Upper lobe of right lung (tissue), 1 donor: ENCODE measurements around the gene ZNF32. TPM values are rescaled to one million over a fixed set of nuclear protein-coding genes. Genes with fewer than 3 reads are reported as not detected.
A peak's percentile ranks its signal among the peaks of the same experiment; 100 is the strongest.

Source experiments
- ATAC-seq: fragments of 200-7000 bp; cut with Tn5 transposase; one replicate; pipeline ENCODE4 v1.9.1; 2020; ENCODE audit warnings: mild to moderate bottlenecking, moderate library complexity
- DNase-seq: peaks from one replicate; pipeline ENCODE4 v3.0.0-alpha.2; 2020
- H3K27ac ChIP-seq: fragments of 200-600 bp; one replicate; pipeline ENCODE4 v1.8.0; 2022
- H3K27me3 ChIP-seq: fragments of 200-600 bp; one replicate; pipeline ENCODE4 v1.8.0; 2022; ENCODE audit warnings: mild to moderate bottlenecking
- H3K36me3 ChIP-seq: fragments of 200-600 bp; one replicate; pipeline ENCODE4 v1.8.0; 2022
- H3K4me1 ChIP-seq: fragments of 200-600 bp; one replicate; pipeline ENCODE4 v1.8.0; 2022
- H3K4me3 ChIP-seq: fragments of 200-600 bp; one replicate; pipeline ENCODE4 v1.8.0; 2022; ENCODE audit warnings: mild to moderate bottlenecking
- H3K9me3 ChIP-seq: fragments of 200-600 bp; one replicate; pipeline ENCODE4 v1.8.0; 2022
- CTCF ChIP-seq: fragments of 200-600 bp; IDR thresholded peaks from one replicate; pipeline ENCODE4 v1.8.0; 2022; ENCODE audit warnings: antibody characterized with exemption
- intact Hi-C: fragments of 100-400 bp; cut with DNase I; formaldehyde crosslinking; loops from one replicate; pipeline ENCODE4 v1.11.0; 2022
- total RNA-seq: library from RNA; stranded (reverse); fragmentation: NEBNext Ultra II Directional; extraction: Animal tissue kit (Norgen Biotek cat#: 25700); gene quantifications from one replicate; pipeline ENCODE4 v1.2.1, GENCODE V29; 2021
- donor health status: DM: no; HTN: yes; CAD: no; lungs with severe emphysema.

The ZNF32 gene
- total RNA-seq, 1 donor from 2014 or later, result 32.3 TPM

DNA sequence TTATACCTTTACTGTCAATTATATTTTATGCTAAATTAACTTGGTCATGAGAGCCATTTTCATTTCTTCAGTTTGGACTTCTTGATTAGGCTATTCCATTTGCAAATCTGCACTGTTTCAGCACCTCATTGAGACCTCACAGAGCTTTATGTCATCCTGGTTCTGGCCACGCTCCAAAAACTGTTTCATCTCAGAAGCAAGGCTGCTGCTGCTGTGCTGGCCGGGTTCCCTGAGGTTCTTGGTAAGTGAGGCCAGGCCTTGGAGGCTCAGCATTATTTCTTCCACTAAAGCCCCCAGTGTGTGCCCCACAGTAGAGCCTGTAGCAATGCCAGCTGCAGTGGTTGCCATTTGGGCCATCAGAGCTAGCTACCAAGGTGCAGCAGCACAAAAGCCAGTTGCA, 50.2 kb downstream of the ZNF32 start:
- intact Hi-C loops, result no loop called here
- no peak for DNase-seq

GRCh38 chr10:43596546-43596945, 52.1 kb downstream of the ZNF32 start:
- DNase-seq, result no peak
- no peaks in the 10 kb centered on the region for H3K27me3 ChIP-seq
- H3K9me3 ChIP-seq, result no peaks in the 10 kb centered on the region
- H3K27ac ChIP-seq, result no peak overlapping the region
- intact Hi-C loops, result no loop called here
- no peaks in the 10 kb centered on the region for H3K36me3 ChIP-seq
- no peak for TF ChIP-seq CTCF
- H3K4me3 ChIP-seq, result no peak overlapping the region
- no peak for ATAC-seq
- peaks cover 18% of the 10 kb centered on the region for H3K4me1 ChIP-seq

More for the DNA sequence above, 50.2 kb downstream of the ZNF32 start:
- TF ChIP-seq CTCF, result no peak
- Histone ChIP-seq H3K36me3 (no peaks in the 10 kb centered on the region), H3K4me3 (no peak overlapping the region), H3K27ac (no peak overlapping the region), H3K4me1 (peaks cover 18% of the 10 kb centered on the region), H3K9me3 (no peaks in the 10 kb centered on the region), H3K27me3 (no peaks in the 10 kb centered on the region)
- ATAC-seq, result no peak

DNA sequence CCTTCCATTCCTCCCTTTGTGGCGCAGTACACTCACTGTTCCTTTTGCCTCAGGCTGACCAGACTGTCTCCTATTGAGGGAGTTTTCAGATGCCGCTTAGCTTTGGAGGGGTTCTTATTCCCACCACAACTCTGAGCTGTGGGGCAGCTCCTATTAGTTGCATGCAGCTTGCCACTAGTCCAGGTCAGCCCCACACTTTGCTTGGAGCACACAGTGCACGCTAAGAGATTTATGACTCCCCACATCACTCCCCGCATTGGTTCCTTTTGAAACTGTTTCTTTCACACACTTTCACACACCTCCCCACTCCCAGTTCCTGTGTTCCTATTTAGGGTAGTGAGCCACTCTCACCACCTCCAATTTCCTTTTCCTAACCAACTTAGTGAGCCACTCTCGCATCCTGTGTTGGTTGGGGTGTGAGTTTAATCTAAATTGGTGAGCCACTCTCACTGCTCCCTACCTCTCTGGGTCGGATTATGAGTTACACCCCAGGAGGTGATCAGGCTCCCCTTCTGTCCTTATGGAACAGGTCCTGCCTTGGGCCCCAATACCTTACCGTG, 52.9 kb downstream of the ZNF32 start:
- ATAC-seq, result peak; percentile 24
- intact Hi-C loops, result no loop called here
- Histone ChIP-seq H3K9me3 (no peaks in the 10 kb centered on the region), H3K4me3 (no peak overlapping the region), H3K4me1 (peaks cover 18% of the 10 kb centered on the region), H3K27me3 (no peaks in the 10 kb centered on the region), H3K36me3 (no peaks in the 10 kb centered on the region), H3K27ac (no peak overlapping the region)
- DNase-seq, result no peak
- TF ChIP-seq CTCF, result no peak

- intact Hi-C loops, result no loop called here
- ATAC-seq, result peak; percentile 68
- Histone ChIP-seq H3K27ac (no peak overlapping the region), H3K27me3 (no peaks in the 10 kb centered on the region), H3K4me1 (peaks cover 18% of the 10 kb centered on the region), H3K9me3 (no peaks in the 10 kb centered on the region), H3K4me3 (peak overlapping the region; percentile 36), H3K36me3 (no peaks in the 10 kb centered on the region)
- DNase-seq, result no peak
- TF ChIP-seq CTCF, result no peak
These were observed 53.6 kb downstream of the ZNF32 start for GRCh38 chr10:43594944-43595589.

Other genes with a start within 250 kb of the ZNF32 start
- 183 TPM for gene HNRNPF, start 239.7 kb downstream of the ZNF32 start, total RNA-seq
- 5.6 TPM for gene ZNF487, start 211.8 kb downstream of the ZNF32 start, total RNA-seq
- 3.5 TPM for gene ZNF239, start 74.3 kb downstream of the ZNF32 start, total RNA-seq
- 3.4 TPM for gene ZNF485, start 42.4 kb downstream of the ZNF32 start, total RNA-seq